Renal cortical epithelial cell (primary cell): Measurements from ENCODE around the gene CGREF1. TPM values are rescaled to one million over a fixed set of nuclear protein-coding genes. Genes with fewer than 3 reads are reported as not detected.

Experiments used
- DNase-seq: peaks from one replicate; pipeline ENCODE4 v3.0.0-alpha.2; 2011; ENCODE audit warnings: low read depth
- total RNA-seq: library from RNA; depleted of rRNA; stranded (reverse); fragments of >200 nt; gene quantifications from 2 replicates; pipeline ENCODE4 v1.2.3, GENCODE V29; 2014

CGREF1 gene
- total RNA-seq, 1 donor from 2014 or later: 0.20 TPM

DNA sequence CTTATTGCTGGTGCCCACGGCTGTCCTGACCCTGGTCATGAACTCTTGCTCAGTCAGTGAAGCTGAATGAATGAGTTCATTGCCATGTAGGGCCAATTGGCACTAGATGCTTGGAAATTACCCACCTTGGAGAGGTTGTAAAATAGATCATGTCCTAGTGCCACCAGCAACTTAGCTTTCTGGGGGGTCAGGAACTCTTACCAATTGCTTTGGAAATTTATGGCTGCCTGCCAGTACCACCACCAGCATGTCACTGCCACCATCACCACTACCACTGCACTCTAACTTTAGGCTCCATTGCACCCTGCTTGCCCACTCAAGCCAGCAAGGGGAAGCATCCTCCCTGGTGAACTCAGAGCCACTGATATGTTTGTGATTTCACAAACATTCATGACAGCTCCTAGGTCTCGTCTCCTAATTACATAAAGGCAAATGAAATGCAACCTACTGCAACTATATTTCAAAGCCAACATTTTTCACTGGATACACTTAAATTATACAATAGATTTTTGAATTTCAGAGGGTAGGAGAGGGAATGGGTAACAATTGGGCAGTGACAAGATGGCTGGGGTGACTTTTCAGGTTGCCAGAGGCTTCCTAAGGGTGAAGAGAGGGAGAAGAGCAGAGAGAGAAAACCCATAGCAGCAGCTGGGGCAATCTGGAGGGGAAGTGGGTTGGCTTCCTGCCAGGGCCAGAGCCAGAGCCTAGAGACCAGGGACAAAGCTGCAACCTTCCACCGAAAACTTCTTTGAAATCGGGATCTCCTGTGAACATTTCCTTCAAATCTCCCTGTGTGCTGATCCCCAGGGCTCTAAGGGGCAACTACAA, 44.0 kb downstream of the CGREF1 start:
- DNase-seq: no peak

DNA sequence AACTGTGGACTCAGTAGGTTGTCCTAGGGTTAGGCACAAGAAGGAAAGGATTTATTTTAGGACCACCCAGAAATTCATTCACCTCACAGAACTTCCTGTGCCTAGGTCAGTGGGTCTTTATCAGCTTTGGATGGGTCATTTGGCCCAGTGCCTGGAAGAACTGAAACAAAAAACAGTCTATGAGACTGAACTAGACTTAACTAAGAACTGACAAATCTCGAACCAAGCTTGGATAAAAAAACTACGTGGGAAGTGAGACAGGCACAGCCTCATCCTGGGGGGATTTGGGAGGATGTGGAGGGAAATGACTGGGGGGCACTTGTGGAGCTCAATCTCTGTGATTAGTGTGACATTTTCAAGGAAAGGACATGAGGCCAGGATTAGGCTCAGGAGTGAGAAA, 45.1 kb downstream of the CGREF1 start:
- no peak for DNase-seq

DNA sequence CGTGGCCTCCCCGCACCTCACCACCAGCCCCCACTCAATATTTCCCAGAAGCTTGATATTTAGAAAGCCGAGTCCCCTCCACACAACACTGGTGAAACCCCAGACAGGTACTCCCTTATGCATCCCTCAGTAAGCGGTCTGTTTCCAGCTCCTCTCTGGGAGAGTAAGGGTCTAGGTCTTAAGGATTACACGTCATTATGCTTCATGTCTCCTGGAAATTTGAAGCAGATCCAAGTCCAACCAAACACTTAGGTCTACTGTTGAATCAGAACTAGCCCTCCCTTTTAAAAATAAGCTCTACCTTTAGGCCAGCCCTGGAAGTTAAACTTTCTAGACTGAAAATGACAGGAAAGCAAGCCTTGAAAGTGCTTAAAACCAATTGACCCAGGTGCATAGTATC, 46.0 kb downstream of the CGREF1 start:
- DNase-seq: no peak

- peak; percentile 25 for DNase-seq
These were observed 46.7 kb downstream of the CGREF1 start for GRCh38 chr2:27071990-27072830.

- peak; percentile 76 for DNase-seq
These were observed 47.5 kb downstream of the CGREF1 start, which contains the start of gene OST4 for GRCh38 chr2:27071277-27071989. Gene OST4, minus strand, starts transcription at chr2:27071654.

- no peak for DNase-seq
These were observed 48.2 kb downstream of the CGREF1 start for GRCh38 chr2:27070653-27071276.

DNA sequence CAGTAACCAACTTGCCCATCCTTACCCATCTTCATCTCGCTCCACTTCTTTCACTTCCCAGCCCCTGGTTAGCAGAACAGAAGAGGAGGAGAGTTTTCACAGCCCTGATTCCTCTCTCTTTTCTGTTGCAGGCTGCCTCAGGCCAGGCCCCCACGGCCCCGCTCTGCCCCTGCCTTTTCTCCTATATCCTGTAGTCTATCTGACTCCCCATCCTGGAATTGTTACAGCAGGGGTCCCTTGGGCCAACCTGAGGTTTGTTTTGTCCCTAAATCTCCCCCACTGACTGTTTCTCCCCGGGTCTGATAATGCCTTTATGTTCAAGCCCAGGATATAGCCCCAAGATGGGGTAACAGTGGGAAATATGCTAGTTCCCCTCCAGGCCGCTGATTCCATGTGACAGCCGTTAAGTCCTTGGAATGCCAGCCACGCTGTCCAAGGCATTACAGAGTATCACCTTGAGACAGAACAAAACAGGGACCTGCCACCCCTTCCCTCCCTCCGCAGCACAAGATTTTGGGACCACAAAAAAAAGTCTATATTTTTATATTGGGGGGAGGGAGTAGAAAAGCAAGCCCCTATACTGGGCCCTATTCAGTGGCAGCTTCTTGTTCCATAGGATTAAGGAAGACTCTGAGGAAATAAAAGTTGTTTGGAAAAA, 48.8 kb downstream of the CGREF1 start:
- DNase-seq: no peak

GRCh38 chr2:27069436-27069835, 49.5 kb downstream of the CGREF1 start:
- DNase-seq: no peak

DNA sequence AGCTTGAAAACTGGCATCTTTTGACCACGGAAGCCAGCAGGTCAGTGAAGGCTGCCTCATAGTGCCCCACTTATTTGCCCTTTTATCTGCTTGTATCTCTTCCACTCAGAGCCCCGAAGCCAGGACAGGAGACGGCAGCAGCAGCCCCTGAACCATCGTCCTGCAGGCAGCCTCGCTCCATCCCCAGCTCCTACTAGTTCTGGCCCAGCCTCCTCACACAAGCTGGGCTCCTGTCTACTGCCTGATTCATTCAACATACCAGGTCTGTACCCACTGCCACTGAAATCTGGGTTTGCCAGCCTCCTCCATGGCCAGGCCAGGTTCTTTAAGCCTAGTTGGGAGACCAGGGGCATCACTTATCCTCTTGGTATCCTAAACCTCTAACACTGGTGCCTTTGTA, 51.5 kb downstream of the CGREF1 start:
- no peak for DNase-seq

GRCh38 chr2:27065128-27065527, 53.8 kb downstream of the CGREF1 start:
- DNase-seq: no peak

GRCh38 chr2:27060323-27060722, 58.6 kb downstream of the CGREF1 start:
- no peak for DNase-seq

DNA sequence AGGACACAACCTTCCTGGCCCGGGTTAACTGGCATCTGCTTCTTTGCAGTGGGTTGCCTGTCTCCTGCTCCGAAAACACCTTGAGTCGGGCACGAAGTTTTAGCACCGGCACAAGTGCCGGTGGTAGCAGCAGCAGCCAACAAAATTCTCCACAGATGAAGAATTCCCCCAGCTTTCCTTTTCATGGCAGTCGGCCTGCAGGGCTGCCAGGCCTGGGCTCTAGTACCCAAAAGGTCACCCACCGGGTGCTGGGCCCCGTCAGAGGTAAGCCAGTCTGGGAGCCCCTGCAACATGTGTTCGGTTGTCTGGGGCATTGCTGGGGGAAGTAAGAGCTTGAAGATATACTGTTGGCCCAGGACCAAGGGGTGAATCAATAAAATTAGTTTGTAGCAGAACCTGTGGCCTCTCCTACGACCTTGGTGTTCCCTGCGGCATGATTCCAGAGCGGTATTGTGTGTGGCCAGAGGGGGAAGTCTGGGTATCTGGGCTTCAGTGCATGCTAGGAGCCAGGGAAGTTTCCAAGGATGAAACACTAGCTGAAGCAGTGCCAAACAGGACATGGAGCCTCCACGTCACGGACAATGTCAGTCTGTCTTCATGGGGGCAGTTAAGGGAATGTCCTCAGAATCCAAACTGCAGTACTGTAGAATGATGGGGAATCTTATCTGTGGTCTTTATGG, 59.6 kb downstream of the CGREF1 start:
- no peak for DNase-seq

DNA sequence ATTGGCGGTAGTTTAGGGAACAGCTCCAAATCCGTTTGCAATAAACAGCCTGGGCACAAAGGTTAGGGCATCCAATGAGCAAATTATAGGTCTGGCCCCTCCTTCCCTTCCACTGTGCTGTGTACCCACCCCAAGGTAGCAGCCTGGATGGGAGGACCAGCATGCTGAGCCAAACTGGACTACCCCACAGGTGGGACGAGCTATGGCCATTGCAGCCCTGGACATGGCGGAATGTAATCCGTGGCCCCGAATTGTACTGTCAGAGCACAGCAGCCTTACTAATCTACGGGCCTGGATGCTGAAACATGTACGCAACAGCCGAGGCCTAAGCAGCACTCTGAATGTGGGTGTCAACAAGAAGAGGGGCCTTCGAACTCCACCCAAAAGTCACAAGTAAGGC, 60.7 kb downstream of the CGREF1 start:
- DNase-seq: no peak

- DNase-seq: no peak
These were observed 61.7 kb downstream of the CGREF1 start for GRCh38 chr2:27057184-27057583.

DNA sequence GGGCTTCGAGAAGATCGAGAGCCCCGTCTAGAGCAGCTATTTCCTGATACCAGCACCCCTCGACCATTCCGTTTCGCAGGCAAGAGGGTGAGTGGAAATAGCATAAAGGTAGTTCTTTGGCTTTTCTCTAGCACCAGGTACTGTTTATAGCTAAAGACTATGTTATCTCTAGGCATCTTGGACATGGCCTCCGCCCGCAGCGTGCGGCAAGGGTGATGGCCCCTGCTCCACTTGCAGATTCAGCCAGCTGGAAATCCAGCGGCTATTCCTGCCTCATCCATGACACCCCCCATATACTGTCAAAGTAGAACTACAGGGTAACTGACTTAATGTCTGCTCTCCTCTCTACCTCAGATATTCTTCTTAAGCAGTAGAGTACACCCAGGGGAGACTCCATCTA, 64.2 kb downstream of the CGREF1 start:
- DNase-seq: no peak

GRCh38 chr2:27053776-27054175, 65.2 kb downstream of the CGREF1 start:
- DNase-seq: no peak

DNA sequence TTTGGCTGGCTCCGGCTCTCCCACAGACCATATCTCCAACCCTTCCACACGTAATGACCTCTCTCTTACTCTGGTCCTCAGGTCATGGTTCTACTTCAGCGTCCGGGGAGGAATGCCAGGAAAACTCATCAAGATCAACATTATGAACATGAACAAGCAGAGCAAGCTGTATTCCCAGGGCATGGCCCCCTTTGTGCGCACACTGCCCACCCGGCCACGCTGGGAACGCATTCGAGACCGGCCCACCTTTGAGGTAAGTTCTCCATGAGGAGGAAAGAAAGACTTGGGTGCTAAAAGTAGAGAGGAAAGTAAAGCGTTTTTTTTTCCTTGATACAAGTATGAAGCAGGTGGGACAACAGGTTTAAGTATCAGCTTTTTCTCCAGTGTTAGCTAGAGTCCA, 65.6 kb downstream of the CGREF1 start:
- no peak for DNase-seq

- no peak for DNase-seq
These were observed 66.9 kb downstream of the CGREF1 start for GRCh38 chr2:27051902-27052645.

DNA sequence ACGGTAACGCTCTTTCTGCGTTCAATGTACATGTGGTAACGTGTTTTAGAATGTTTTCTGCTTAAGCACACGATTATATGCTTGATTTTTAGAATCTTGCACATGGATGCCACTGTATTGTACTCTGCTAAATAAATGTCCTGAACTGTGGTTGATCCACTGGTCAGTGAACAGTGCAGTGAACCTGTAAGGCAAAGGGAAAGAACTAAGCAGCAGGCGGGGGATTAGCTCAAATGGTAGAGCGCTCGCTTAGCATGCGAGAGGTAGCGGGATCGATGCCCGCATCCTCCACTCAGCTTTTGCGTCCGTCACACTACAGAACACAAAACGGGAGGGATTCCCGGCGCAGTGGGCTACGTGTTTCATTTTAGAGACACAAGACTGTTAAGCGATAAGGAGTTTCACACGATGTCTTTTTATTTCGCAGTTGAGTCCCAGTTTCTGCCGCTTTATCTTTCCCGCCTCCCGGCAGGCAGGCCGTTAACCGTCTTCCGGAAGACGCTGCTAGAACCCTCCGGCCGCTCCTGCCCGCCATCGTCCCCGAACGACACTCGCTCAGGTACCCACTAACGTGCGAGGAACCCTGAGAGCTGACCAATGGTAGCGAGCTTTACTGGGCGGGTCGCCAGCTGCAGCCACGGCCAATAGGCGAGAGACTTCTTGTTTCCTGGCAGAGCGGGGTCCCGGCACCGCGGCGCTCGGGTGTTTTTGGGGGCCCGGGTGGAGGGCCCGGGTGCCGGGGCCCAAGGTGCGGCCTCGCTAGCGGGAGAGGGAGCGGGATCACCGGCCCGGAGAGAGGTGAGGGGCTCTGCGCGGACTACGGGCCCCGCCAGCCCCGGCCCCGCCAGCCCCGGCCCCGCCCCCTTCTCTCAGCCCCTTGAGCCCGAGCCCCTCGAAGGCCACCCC, 67.7 kb downstream of the CGREF1 start, which contains the start of gene AGBL5:
Gene AGBL5 (plus strand): TSS at position 673 of the 906 bp plus-strand sequence. CDS start 1,291 bp downstream, outside the sequence.
- peak; percentile 87 for DNase-seq
